IMR-90 (cell line): ENCODE measurements around the gene NDFIP2.

Source experiments
- FOS ChIP-seq: fragments of 150-350 bp; IDR thresholded peaks from 2 replicates; pipeline ENCODE4 v1.6.1; 2016; ENCODE audit warnings: low read depth, low read length
- MAZ ChIP-seq: IDR thresholded peaks from 2 replicates; pipeline ENCODE4 v1.6.1; 2012; ENCODE audit warnings: low read depth, mild to moderate bottlenecking, low read length, improper control_type of control experiment, moderate library complexity, borderline replicate concordance
- MXI1 ChIP-seq: IDR thresholded peaks from 2 replicates; pipeline ENCODE4 v1.6.1; 2012; ENCODE audit warnings: low read depth, mild to moderate bottlenecking, low read length, moderate library complexity, borderline replicate concordance
- POLR2A ChIP-seq: IDR thresholded peaks from 2 replicates; pipeline ENCODE4 v1.6.1; 2012; ENCODE audit warnings: mild to moderate bottlenecking, low read depth, low read length
- RAD21 ChIP-seq: IDR thresholded peaks from 2 replicates; pipeline ENCODE4 v1.6.1; 2012; ENCODE audit warnings: low read length, improper control_type of control experiment
- RCOR1 ChIP-seq: IDR thresholded peaks from 2 replicates; pipeline ENCODE4 v1.6.1; 2012; ENCODE audit warnings: mild to moderate bottlenecking, low read length, improper control_type of control experiment; ENCODE audit not compliant: insufficient replicate concordance
- RFX5 ChIP-seq: IDR thresholded peaks from 2 replicates; pipeline ENCODE4 v1.8.0; 2012; ENCODE audit warnings: low read depth, mild to moderate bottlenecking, low read length, moderate library complexity
- SMC3 ChIP-seq: fragments of 150-350 bp; IDR thresholded peaks from 2 replicates; pipeline ENCODE4 v1.6.1; 2016; ENCODE audit warnings: low read depth, mild to moderate bottlenecking, antibody characterized with exemption, low read length, moderate library complexity
- TF ChIP-seq, protein P1 (sequence below): conservative IDR thresholded peaks from 2 replicates; pipeline ENCODE4 v1.5.1; 2012; ENCODE audit warnings: mild to moderate bottlenecking, low read depth, low read length, improper control_type of control experiment
- TF ChIP-seq, protein P2 (sequence below): fragments of 150-350 bp; IDR thresholded peaks from 2 replicates; pipeline ENCODE4 v1.6.1; 2017; ENCODE audit warnings: mild to moderate bottlenecking, antibody characterized with exemption, low read length, low read depth

DNA sequence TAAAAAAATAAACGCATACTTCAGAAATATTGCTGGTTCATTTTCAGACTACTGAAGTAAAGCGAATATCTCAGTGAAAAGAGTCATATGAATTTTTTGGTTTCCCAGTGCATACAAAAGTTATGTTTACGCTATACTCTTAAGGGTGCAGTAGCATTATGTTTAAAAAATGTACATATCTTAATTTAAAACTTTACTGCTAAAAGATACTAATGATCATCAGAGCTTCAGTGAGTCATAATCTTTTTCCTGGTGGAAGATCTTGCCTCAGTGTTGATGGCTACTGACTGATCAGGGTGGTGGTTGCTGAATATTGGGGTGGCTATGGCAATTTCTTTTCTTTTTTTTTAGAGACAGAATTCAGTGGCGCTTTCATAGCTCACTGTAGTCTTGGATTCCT is 48.9 kb downstream of the NDFIP2 start:
- TF ChIP-seq RAD21 (no peak), RFX5 (no peak), MAZ (no peak), RCOR1 (no peak), FOS (no peak), MXI1 (no peak), POLR2A (no peak), SMC3 (no peak)
- TF ChIP-seq, protein P1, sequence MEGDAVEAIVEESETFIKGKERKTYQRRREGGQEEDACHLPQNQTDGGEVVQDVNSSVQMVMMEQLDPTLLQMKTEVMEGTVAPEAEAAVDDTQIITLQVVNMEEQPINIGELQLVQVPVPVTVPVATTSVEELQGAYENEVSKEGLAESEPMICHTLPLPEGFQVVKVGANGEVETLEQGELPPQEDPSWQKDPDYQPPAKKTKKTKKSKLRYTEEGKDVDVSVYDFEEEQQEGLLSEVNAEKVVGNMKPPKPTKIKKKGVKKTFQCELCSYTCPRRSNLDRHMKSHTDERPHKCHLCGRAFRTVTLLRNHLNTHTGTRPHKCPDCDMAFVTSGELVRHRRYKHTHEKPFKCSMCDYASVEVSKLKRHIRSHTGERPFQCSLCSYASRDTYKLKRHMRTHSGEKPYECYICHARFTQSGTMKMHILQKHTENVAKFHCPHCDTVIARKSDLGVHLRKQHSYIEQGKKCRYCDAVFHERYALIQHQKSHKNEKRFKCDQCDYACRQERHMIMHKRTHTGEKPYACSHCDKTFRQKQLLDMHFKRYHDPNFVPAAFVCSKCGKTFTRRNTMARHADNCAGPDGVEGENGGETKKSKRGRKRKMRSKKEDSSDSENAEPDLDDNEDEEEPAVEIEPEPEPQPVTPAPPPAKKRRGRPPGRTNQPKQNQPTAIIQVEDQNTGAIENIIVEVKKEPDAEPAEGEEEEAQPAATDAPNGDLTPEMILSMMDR = no peak
- TF ChIP-seq, protein P2, sequence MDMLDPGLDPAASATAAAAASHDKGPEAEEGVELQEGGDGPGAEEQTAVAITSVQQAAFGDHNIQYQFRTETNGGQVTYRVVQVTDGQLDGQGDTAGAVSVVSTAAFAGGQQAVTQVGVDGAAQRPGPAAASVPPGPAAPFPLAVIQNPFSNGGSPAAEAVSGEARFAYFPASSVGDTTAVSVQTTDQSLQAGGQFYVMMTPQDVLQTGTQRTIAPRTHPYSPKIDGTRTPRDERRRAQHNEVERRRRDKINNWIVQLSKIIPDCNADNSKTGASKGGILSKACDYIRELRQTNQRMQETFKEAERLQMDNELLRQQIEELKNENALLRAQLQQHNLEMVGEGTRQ = no peak
